IMR-90 (cell line): ENCODE results near the gene RECQL5. TPM values are rescaled to one million over a fixed set of nuclear protein-coding genes. Genes with fewer than 3 reads are reported as not detected.

Source experiments
- ATAC-seq: fragments of 200-7000 bp; cut with Tn5 transposase; 2 replicates; pipeline ENCODE4 v1.9.1; 2020; ENCODE audit warnings: low read depth, mild to moderate bottlenecking, moderate library complexity
- BruUV-seq: library from RNA; stranded (reverse); fragments of 400-500 nt; replicated peaks from 2 replicates; lab custom pipeline; 2021; lab: Mats Ljungman, UMichigan
- CTCF ChIA-PET: fragments of 300-600 bp; formaldehyde crosslinking; extraction: SDS; loops from one replicate; lab custom pipeline; 2021; ENCODE audit warnings: antibody characterized with exemption; lab: Yijun Ruan, JAX
- POLR2A ChIA-PET: fragments of 300-600 bp; sonication (Branson Sonifier 250); formaldehyde crosslinking; loops from one replicate; lab custom pipeline; 2022; ENCODE audit warnings: antibody characterized with exemption; ENCODE audit not compliant: unreplicated experiment; lab: Charles Lee
- DNase-seq: peaks from one replicate; pipeline ENCODE4 v3.0.0; 2013
- H2AFZ ChIP-seq: replicated peaks from 2 replicates; pipeline ENCODE3; 2013; ENCODE audit warnings: low read length, mild to moderate bottlenecking; ENCODE audit not compliant: poor library complexity
- H2AK5ac ChIP-seq: 2 replicates; pipeline ENCODE4 v1.6.1; 2013; ENCODE audit warnings: low read depth, low read length, inconsistent platforms
- H2AK9ac ChIP-seq: replicated peaks from 2 replicates; pipeline ENCODE3; 2013; ENCODE audit warnings: mild to moderate bottlenecking, low read depth, low read length, moderate library complexity; ENCODE audit not compliant: poor library complexity
- H2BK120ac ChIP-seq: 2 replicates; pipeline ENCODE4 v1.6.1; 2013; ENCODE audit warnings: low read depth, low read length, inconsistent platforms
- H2BK15ac ChIP-seq: 3 replicates; pipeline ENCODE4 v1.6.1; 2013; ENCODE audit warnings: low read depth, low read length, inconsistent platforms
- H2BK20ac ChIP-seq: 2 replicates; pipeline ENCODE4 v1.6.1; 2013; ENCODE audit warnings: low read depth, mild to moderate bottlenecking, inconsistent platforms, low read length, moderate library complexity
- H2BK5ac ChIP-seq: 2 replicates; pipeline ENCODE4 v1.6.1; 2013; ENCODE audit warnings: mild to moderate bottlenecking, low read depth, low read length, inconsistent platforms; ENCODE audit not compliant: poor library complexity, severe bottlenecking
- H3K14ac ChIP-seq: replicated peaks from 2 replicates; pipeline ENCODE4 v1.6.1; 2013; ENCODE audit warnings: low read depth, low read length, inconsistent platforms
- H3K18ac ChIP-seq: 2 replicates; pipeline ENCODE4 v1.6.1; 2013; ENCODE audit warnings: low read depth, low read length, control low read depth
- H3K23ac ChIP-seq: 2 replicates; pipeline ENCODE4 v1.6.1; 2013; ENCODE audit warnings: low read depth, low read length, inconsistent platforms
- H3K27ac ChIP-seq: 2 replicates; pipeline ENCODE4 v1.5.1; 2013; ENCODE audit warnings: mild to moderate bottlenecking, control low read depth, low read length; ENCODE audit not compliant: insufficient read depth
- H3K27me3 ChIP-seq: 2 replicates; pipeline ENCODE4 v1.6.1; 2013; ENCODE audit warnings: low read length; ENCODE audit not compliant: control insufficient read depth, insufficient read depth
- H3K36me3 ChIP-seq: 2 replicates; pipeline ENCODE4 v1.6.1; 2013; ENCODE audit warnings: low read length, mixed read lengths; ENCODE audit not compliant: control insufficient read depth, insufficient read depth
- H3K4ac ChIP-seq: 2 replicates; pipeline ENCODE4 v1.6.1; 2013; ENCODE audit warnings: low read depth, low read length, inconsistent platforms
- H3K4me1 ChIP-seq: 2 replicates; pipeline ENCODE4 v1.6.1; 2013; ENCODE audit warnings: low read length, mixed read lengths; ENCODE audit not compliant: control insufficient read depth, insufficient read depth
- H3K4me2 ChIP-seq: 2 replicates; pipeline ENCODE4 v1.6.1; 2013; ENCODE audit warnings: low read depth, mild to moderate bottlenecking, control low read depth, low read length, moderate library complexity
- H3K4me3 ChIP-seq: 2 replicates; pipeline ENCODE4 v1.5.1; 2013; ENCODE audit warnings: low read depth, mild to moderate bottlenecking, control low read depth, low read length, moderate library complexity; ENCODE audit not compliant: insufficient read depth
- H3K56ac ChIP-seq: 2 replicates; pipeline ENCODE4 v1.6.1; 2013; ENCODE audit warnings: low read length, inconsistent platforms; ENCODE audit not compliant: insufficient read depth; ENCODE audit errors: extremely low read depth
- H3K79me1 ChIP-seq, 2 experiments: 2 replicates each; pipeline ENCODE4 v1.6.1; 2013; ENCODE audit warnings: low read length in 2 of 2, inconsistent platforms in 1 of 2, low read depth in 1 of 2
- H3K9ac ChIP-seq: 2 replicates; pipeline ENCODE4 v1.6.1; 2013; ENCODE audit warnings: low read depth, low read length, control low read depth
- H3K9me1 ChIP-seq: 2 replicates; pipeline ENCODE4 v1.6.1; 2013; ENCODE audit warnings: low read length, inconsistent platforms; ENCODE audit not compliant: insufficient read depth
- H3K9me3 ChIP-seq: 2 replicates; pipeline ENCODE4 v1.6.1; 2013; ENCODE audit warnings: low read length; ENCODE audit not compliant: control insufficient read depth, insufficient read depth
- H4K20me1 ChIP-seq: 2 replicates; pipeline ENCODE4 v1.6.1; 2013; ENCODE audit warnings: low read length, inconsistent platforms; ENCODE audit not compliant: insufficient read depth
- H4K5ac ChIP-seq: 2 replicates; pipeline ENCODE4 v1.6.1; 2013; ENCODE audit warnings: mild to moderate bottlenecking, low read depth, low read length, control low read depth
- H4K8ac ChIP-seq, 2 experiments: 2 replicates each; pipeline ENCODE4 v1.6.1; 2013; ENCODE audit warnings: low read depth in 2 of 2, low read length in 2 of 2, control low read depth in 1 of 2, inconsistent platforms in 1 of 2
- H4K91ac ChIP-seq: 2 replicates; pipeline ENCODE4 v1.6.1; 2013; ENCODE audit warnings: low read depth, low read length, inconsistent platforms; ENCODE audit not compliant: insufficient read depth
- FOS ChIP-seq: fragments of 150-350 bp; IDR thresholded peaks from 2 replicates; pipeline ENCODE4 v1.6.1; 2016; ENCODE audit warnings: low read depth, low read length
- MAZ ChIP-seq: IDR thresholded peaks from 2 replicates; pipeline ENCODE4 v1.6.1; 2012; ENCODE audit warnings: low read depth, mild to moderate bottlenecking, low read length, improper control_type of control experiment, moderate library complexity, borderline replicate concordance
- MXI1 ChIP-seq: IDR thresholded peaks from 2 replicates; pipeline ENCODE4 v1.6.1; 2012; ENCODE audit warnings: low read depth, mild to moderate bottlenecking, low read length, moderate library complexity, borderline replicate concordance
- RAD21 ChIP-seq: IDR thresholded peaks from 2 replicates; pipeline ENCODE4 v1.6.1; 2012; ENCODE audit warnings: low read length, improper control_type of control experiment
- WGBS, 2 experiments: methylation state at CpG; one replicate each; pipeline versions ENCODE4 v1.1.5 to v1.1.7; 2013; ENCODE audit warnings: missing lambda C conversion rate in 2 of 2; ENCODE audit not compliant: insufficient read length in 1 of 2; ENCODE audit errors: extremely low coverage in 2 of 2; 5-methylcytosine and 5-hydroxymethylcytosine counted together
- dilution Hi-C: fragments of 300-500 bp; cut with HindIII; formaldehyde crosslinking; loops from one replicate; pipeline ENCODE4 v1.14.3; 2018; ENCODE audit warnings: low sequenced_read_pairs; ENCODE audit not compliant: unreplicated experiment
- in situ Hi-C: fragments of 300-500 bp; cut with MboI; formaldehyde crosslinking; loops from 3 replicates; pipeline ENCODE4 v1.14.3; 2019; ENCODE audit warnings: low sequenced_read_pairs, inconsistent platforms, mixed read lengths
- intact Hi-C: fragments of 100-400 bp; cut with micrococcal nuclease; formaldehyde crosslinking; loops from 2 replicates; pipeline ENCODE4 v1.10.0; 2022
- polyA plus RNA-seq, 3 experiments: library from polyadenylated mRNA; depleted of rRNA; stranded (reverse); fragments of >200 nt; gene quantifications; 2 replicates each; pipeline ENCODE4 v1.2.3, GENCODE V29; 2012; ENCODE audit warnings: low replicate concordance in 1 of 3
- total RNA-seq: library from RNA; depleted of rRNA; stranded (reverse); fragments of >200 nt; gene quantifications from 2 replicates; pipeline ENCODE4 v1.2.3, GENCODE V29; 2012
- TF ChIP-seq, protein P1 (sequence below): fragments of 150-350 bp; IDR thresholded peaks from 2 replicates; pipeline ENCODE4 v1.6.1; 2016; ENCODE audit warnings: low read depth, mild to moderate bottlenecking, low read length, moderate library complexity, borderline replicate concordance

The RECQL5 gene
- total and polyA plus RNA-seq, 2 of the 4 experiments (the other 2 are of a cell fraction) = 7.3 to 23.7 TPM

DNA sequence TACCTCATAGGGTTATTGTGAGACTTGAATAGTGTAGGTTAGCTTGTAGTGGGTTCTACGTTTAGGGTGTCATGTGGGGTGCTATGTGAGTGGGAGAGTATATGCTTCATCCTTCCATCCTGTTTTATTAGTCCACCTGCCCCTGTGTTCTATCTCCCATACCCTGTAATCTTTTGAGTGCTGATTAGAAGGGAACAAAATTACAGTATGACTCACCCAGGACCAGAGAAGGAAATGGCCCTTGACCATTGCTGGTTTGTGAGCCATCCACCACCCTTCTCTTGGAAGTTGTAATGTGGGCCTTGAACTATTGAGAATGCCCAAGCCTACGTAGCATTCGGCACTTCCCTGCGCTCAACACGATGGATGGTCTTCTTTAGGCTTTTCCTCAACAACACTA lies 17.3 kb upstream of the RECQL5 start:
- DNase-seq = peak; percentile 42
- H3K18ac ChIP-seq = no peak overlapping the region
- ChIA-PET CTCF (interaction anchor here (1.0 to 5.7 kb wide), 3 partner anchors 9 to 66 kb away, joined by 3 to 18 read pairs (median 5); no protein-coding TSS in a partner anchor), POLR2A (no interaction called here)
- intact Hi-C loops (no loop called here), dilution Hi-C loops (no loop called here), in situ Hi-C loops (no loop called here)
- peaks cover 58 to 85% of the 10 kb centered on the region in 2 experiments for H3K79me1 ChIP-seq
- H3K9ac ChIP-seq = no peak overlapping the region
- peak overlapping the region; percentile 52; the same call in 1 of the 2 replicates for H3K14ac ChIP-seq
- no peak overlapping the region for H3K4me3 ChIP-seq
- no peaks in the 10 kb centered on the region for H3K27me3 ChIP-seq
- H2BK20ac ChIP-seq = no peak overlapping the region
- H3K56ac ChIP-seq = no peak overlapping the region
- H3K9me3 ChIP-seq = no peaks in the 10 kb centered on the region
- H2AK5ac ChIP-seq = peak overlapping the region; percentile 65; the same call in 1 of the 2 replicates
- peak overlapping the region; percentile 74 for H2AK9ac ChIP-seq
- no peak overlapping the region; the same call in 1 of the 2 replicates for H3K4me2 ChIP-seq
- no peak overlapping the region for H4K5ac ChIP-seq
- H3K4ac ChIP-seq = 0 out of 2 replicates have a peak overlapping the region, but pooled peaks have one; percentile 40
- H3K4me1 ChIP-seq = peaks cover 9% of the 10 kb centered on the region
- peaks cover 57% of the 10 kb centered on the region for H4K20me1 ChIP-seq
- no peak overlapping the region for H2BK5ac ChIP-seq
- no peak for ATAC-seq
- H2BK120ac ChIP-seq = no peak overlapping the region
- peaks cover 24% of the 10 kb centered on the region for H3K9me1 ChIP-seq
- no peak overlapping the region for H2AFZ ChIP-seq
- BruUV-seq = no TSS peak
- no peak overlapping the region for H3K23ac ChIP-seq
- TF ChIP-seq, protein P1, sequence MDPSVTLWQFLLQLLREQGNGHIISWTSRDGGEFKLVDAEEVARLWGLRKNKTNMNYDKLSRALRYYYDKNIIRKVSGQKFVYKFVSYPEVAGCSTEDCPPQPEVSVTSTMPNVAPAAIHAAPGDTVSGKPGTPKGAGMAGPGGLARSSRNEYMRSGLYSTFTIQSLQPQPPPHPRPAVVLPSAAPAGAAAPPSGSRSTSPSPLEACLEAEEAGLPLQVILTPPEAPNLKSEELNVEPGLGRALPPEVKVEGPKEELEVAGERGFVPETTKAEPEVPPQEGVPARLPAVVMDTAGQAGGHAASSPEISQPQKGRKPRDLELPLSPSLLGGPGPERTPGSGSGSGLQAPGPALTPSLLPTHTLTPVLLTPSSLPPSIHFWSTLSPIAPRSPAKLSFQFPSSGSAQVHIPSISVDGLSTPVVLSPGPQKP = no peak
- TF ChIP-seq RAD21 = no peak
- peak; percentile 36; the same call in 1 of the 2 replicates for TF ChIP-seq FOS
- no peak for TF ChIP-seq MXI1
- TF ChIP-seq MAZ = no peak
- no peak overlapping the region for H2BK15ac ChIP-seq
- peaks cover 24% of the 10 kb centered on the region for H3K36me3 ChIP-seq
- no peak overlapping the region for H3K27ac ChIP-seq
- H4K91ac ChIP-seq = no peak overlapping the region
- no CpG with 5 or more reads among the region's 5 CpGs for WGBS, 2 experiments
- H4K8ac ChIP-seq = no peak overlapping the region
